Activated T-cell treated with anti-CD3 and anti-CD28 coated beads for 1 hour (primary cell): Measurements from ENCODE around the gene NRF1.
"Not testable (repeated sequence)": the region's sequence is repeated elsewhere in the genome, so short reads cannot be mapped to it uniquely, and the experiment has no call there.

Source experiments
- DNase-seq: peaks from one replicate; pipeline ENCODE4 v3.0.0-alpha.2; 2020; ENCODE audit warnings: low read depth

The NRF1 gene

GRCh38 chr7:129611246-129612111, at the start of gene NRF1:
Gene NRF1 (plus strand): TSS chr7:129611720. CDS start chr7:129657352, 45,632 bp downstream.
- DNase-seq = peak; percentile 87

GRCh38 chr7:129566323-129566722, 45.2 kb upstream of the NRF1 start:
- not testable (repeated sequence) for DNase-seq

- DNase-seq = no peak
These were observed 44.1 kb upstream of the NRF1 start for GRCh38 chr7:129567377-129567776.

- no peak for DNase-seq
These were observed 43.3 kb upstream of the NRF1 start for GRCh38 chr7:129568240-129568639.

GRCh38 chr7:129569326-129569725, 42.2 kb upstream of the NRF1 start:
- no peak for DNase-seq

- no peak for DNase-seq
These were observed 41.7 kb upstream of the NRF1 start for GRCh38 chr7:129569811-129570215.

- DNase-seq = no peak
These were observed 40.3 kb upstream of the NRF1 start for GRCh38 chr7:129571201-129571600.

GRCh38 chr7:129572205-129572604, 39.3 kb upstream of the NRF1 start:
- DNase-seq = no peak

GRCh38 chr7:129574487-129574886, 37.0 kb upstream of the NRF1 start:
- no peak for DNase-seq

GRCh38 chr7:129575699-129576098, 35.8 kb upstream of the NRF1 start:
- DNase-seq = no peak

GRCh38 chr7:129576138-129576537, 35.4 kb upstream of the NRF1 start:
- no peak for DNase-seq

- no peak for DNase-seq
These were observed 32.7 kb upstream of the NRF1 start for GRCh38 chr7:129578829-129579228.

GRCh38 chr7:129586179-129586578, 25.3 kb upstream of the NRF1 start:
- not testable (repeated sequence) for DNase-seq

- DNase-seq = no peak
These were observed 23.3 kb upstream of the NRF1 start for GRCh38 chr7:129588268-129588667.

GRCh38 chr7:129591868-129592267, 19.7 kb upstream of the NRF1 start:
- DNase-seq = no peak

GRCh38 chr7:129596386-129596785, 15.1 kb upstream of the NRF1 start:
- DNase-seq = not testable (repeated sequence)

- no peak for DNase-seq
These were observed 13.8 kb upstream of the NRF1 start for GRCh38 chr7:129597672-129598071.

GRCh38 chr7:129599174-129599573, 12.3 kb upstream of the NRF1 start:
- DNase-seq = no peak

GRCh38 chr7:129603594-129603993, 7.9 kb upstream of the NRF1 start:
- DNase-seq = not testable (repeated sequence)

GRCh38 chr7:129604021-129604420, 7.5 kb upstream of the NRF1 start:
- not testable (repeated sequence) for DNase-seq

GRCh38 chr7:129604713-129605437, 6.6 kb upstream of the NRF1 start:
- no peak for DNase-seq

GRCh38 chr7:129605960-129606614, 5.4 kb upstream of the NRF1 start:
- no peak for DNase-seq

GRCh38 chr7:129606803-129607202, 4.7 kb upstream of the NRF1 start:
- no peak for DNase-seq
